Measurements from ENCODE around the gene DCST2. TPM values are rescaled to one million over a fixed set of nuclear protein-coding genes. Genes with fewer than 3 reads are reported as not detected.

Gene DCST2
- total and polyA plus RNA-seq, 10 of the 15 experiments (the other 5 are each of a cell fraction or from before 2014, with no cell fraction given) = 0.33 to 0.41 (median 0.36) TPM; not detected in 7

DNA sequence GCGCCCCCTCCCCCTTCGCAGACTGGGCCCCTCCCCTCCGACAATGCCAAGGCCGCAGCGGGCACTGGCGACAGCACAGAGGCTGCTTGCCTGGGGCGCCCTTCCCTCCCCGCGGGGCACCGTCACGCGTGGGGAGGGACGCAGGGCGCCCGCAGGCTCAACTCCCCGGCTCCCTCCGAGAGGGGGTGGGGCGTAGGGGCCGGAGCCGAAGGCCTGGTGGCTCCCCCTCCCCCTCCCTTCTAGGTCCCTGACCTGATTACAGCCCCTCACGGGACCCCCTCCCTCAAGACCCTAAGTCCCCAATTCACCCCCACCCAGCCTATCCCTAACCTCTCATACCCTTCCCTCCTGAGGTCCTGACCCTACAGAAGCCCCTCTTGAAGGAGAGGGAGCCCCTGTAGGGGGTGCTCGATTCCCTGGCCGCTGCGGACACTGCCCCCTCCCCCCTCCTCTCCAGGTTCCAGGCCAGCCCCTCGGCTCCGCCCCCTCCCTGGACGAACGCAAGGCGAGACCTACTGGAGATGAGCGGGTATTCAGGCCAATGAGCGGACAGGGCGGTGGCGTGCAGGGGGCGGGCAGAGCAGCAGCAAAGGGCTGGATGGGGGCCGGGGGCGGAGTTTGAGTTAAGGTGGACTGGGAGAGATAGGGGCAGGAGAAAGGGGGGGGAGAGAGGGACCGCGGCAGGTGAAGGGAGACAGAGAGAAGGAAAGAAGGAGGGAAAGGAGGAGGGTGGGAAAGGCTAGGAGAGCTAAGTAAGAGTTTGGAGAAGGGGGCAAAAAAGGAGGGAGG lies 31.7 kb downstream of the DCST2 start (continued):
- TF ChIP-seq ZNF274 (IDR thresholded peaks at IDR 0.05; ENCODE audit: insufficient read depth, insufficient read length) = no peak
- TF ChIP-seq, protein P1, sequence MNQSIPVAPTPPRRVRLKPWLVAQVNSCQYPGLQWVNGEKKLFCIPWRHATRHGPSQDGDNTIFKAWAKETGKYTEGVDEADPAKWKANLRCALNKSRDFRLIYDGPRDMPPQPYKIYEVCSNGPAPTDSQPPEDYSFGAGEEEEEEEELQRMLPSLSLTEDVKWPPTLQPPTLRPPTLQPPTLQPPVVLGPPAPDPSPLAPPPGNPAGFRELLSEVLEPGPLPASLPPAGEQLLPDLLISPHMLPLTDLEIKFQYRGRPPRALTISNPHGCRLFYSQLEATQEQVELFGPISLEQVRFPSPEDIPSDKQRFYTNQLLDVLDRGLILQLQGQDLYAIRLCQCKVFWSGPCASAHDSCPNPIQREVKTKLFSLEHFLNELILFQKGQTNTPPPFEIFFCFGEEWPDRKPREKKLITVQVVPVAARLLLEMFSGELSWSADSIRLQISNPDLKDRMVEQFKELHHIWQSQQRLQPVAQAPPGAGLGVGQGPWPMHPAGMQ (IDR thresholded peaks at IDR 0.05; ENCODE audit: borderline replicate concordance) = no peak
- no peak for TF ChIP-seq ZNF207 (IDR thresholded peaks at IDR 0.05; ENCODE audit: borderline replicate concordance)
- peak; percentile 23 for TF ChIP-seq SMAD1 (IDR thresholded peaks at IDR 0.05; ENCODE audit: low read depth, partially characterized antibody)
- no peak for TF ChIP-seq EED (IDR thresholded peaks at IDR 0.05; ENCODE audit: low read depth)
- TF ChIP-seq CHD4 (IDR thresholded peaks at IDR 0.05) = 0 out of 2 replicates have a peak, but pooled peaks have one; percentile 43
- TF ChIP-seq, protein P2, sequence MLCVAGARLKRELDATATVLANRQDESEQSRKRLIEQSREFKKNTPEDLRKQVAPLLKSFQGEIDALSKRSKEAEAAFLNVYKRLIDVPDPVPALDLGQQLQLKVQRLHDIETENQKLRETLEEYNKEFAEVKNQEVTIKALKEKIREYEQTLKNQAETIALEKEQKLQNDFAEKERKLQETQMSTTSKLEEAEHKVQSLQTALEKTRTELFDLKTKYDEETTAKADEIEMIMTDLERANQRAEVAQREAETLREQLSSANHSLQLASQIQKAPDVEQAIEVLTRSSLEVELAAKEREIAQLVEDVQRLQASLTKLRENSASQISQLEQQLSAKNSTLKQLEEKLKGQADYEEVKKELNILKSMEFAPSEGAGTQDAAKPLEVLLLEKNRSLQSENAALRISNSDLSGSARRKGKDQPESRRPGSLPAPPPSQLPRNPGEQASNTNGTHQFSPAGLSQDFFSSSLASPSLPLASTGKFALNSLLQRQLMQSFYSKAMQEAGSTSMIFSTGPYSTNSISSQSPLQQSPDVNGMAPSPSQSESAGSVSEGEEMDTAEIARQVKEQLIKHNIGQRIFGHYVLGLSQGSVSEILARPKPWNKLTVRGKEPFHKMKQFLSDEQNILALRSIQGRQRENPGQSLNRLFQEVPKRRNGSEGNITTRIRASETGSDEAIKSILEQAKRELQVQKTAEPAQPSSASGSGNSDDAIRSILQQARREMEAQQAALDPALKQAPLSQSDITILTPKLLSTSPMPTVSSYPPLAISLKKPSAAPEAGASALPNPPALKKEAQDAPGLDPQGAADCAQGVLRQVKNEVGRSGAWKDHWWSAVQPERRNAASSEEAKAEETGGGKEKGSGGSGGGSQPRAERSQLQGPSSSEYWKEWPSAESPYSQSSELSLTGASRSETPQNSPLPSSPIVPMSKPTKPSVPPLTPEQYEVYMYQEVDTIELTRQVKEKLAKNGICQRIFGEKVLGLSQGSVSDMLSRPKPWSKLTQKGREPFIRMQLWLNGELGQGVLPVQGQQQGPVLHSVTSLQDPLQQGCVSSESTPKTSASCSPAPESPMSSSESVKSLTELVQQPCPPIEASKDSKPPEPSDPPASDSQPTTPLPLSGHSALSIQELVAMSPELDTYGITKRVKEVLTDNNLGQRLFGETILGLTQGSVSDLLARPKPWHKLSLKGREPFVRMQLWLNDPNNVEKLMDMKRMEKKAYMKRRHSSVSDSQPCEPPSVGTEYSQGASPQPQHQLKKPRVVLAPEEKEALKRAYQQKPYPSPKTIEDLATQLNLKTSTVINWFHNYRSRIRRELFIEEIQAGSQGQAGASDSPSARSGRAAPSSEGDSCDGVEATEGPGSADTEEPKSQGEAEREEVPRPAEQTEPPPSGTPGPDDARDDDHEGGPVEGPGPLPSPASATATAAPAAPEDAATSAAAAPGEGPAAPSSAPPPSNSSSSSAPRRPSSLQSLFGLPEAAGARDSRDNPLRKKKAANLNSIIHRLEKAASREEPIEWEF (IDR thresholded peaks at IDR 0.05; ENCODE audit: insufficient replicate concordance, low read depth, low read length) = no peak
- TF ChIP-seq, protein P3, sequence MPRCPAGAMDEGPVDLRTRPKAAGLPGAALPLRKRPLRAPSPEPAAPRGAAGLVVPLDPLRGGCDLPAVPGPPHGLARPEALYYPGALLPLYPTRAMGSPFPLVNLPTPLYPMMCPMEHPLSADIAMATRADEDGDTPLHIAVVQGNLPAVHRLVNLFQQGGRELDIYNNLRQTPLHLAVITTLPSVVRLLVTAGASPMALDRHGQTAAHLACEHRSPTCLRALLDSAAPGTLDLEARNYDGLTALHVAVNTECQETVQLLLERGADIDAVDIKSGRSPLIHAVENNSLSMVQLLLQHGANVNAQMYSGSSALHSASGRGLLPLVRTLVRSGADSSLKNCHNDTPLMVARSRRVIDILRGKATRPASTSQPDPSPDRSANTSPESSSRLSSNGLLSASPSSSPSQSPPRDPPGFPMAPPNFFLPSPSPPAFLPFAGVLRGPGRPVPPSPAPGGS (IDR thresholded peaks at IDR 0.05; ENCODE audit: borderline replicate concordance, insufficient read depth, low read depth, low read length, poor library complexity, severe bottlenecking) = no peak
- TF ChIP-seq, protein P4, sequence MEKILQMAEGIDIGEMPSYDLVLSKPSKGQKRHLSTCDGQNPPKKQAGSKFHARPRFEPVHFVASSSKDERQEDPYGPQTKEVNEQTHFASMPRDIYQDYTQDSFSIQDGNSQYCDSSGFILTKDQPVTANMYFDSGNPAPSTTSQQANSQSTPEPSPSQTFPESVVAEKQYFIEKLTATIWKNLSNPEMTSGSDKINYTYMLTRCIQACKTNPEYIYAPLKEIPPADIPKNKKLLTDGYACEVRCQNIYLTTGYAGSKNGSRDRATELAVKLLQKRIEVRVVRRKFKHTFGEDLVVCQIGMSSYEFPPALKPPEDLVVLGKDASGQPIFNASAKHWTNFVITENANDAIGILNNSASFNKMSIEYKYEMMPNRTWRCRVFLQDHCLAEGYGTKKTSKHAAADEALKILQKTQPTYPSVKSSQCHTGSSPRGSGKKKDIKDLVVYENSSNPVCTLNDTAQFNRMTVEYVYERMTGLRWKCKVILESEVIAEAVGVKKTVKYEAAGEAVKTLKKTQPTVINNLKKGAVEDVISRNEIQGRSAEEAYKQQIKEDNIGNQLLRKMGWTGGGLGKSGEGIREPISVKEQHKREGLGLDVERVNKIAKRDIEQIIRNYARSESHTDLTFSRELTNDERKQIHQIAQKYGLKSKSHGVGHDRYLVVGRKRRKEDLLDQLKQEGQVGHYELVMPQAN (conservative IDR thresholded peaks at IDR 0.05) = 0 out of 2 replicates have a peak, but pooled peaks have one; percentile 63
- TF ChIP-seq NBN (IDR thresholded peaks at IDR 0.05) = peak; percentile 91
- TF ChIP-seq ZBED1 (IDR thresholded peaks at IDR 0.05; ENCODE audit: borderline replicate concordance) = no peak
- TF ChIP-seq, protein P5, sequence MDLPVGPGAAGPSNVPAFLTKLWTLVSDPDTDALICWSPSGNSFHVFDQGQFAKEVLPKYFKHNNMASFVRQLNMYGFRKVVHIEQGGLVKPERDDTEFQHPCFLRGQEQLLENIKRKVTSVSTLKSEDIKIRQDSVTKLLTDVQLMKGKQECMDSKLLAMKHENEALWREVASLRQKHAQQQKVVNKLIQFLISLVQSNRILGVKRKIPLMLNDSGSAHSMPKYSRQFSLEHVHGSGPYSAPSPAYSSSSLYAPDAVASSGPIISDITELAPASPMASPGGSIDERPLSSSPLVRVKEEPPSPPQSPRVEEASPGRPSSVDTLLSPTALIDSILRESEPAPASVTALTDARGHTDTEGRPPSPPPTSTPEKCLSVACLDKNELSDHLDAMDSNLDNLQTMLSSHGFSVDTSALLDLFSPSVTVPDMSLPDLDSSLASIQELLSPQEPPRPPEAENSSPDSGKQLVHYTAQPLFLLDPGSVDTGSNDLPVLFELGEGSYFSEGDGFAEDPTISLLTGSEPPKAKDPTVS (IDR thresholded peaks at IDR 0.05; ENCODE audit: low read depth, low read length) = no peak
- TF ChIP-seq PML (IDR thresholded peaks at IDR 0.05; ENCODE audit: low read length) = no peak
